ENCODE data around the gene CTTN.

- TF ChIP-seq CTCF (IDR thresholded peaks at IDR 0.05 in 2 of 3, conservative IDR thresholded peaks at IDR 0.05 in 1 of 3; ENCODE audit: insufficient read depth in 2 of 3, low read depth in 1 of 3, low read length in 3 of 3), result no peak
- no peak for TF ChIP-seq HDAC2 (IDR thresholded peaks at IDR 0.05)
- no peak for TF ChIP-seq MEF2A (IDR thresholded peaks at IDR 0.05; ENCODE audit: control insufficient read depth, low read depth, low read length)
- TF ChIP-seq PHF8 (IDR thresholded peaks at IDR 0.05; ENCODE audit: borderline replicate concordance, low read length), result no peak
Observed at GRCh38 chr11:70367071-70367470, 31.3 kb upstream of the CTTN start.

Measured in K562 (cell line).